Measurements from ENCODE around the gene SETDB1.

- TF ChIP-seq ZNF354C (tag by site-specific recombination; IDR thresholded peaks at IDR 0.05; ENCODE audit: borderline replicate concordance, low read depth) (no peak), CTCF (tag by site-specific recombination; IDR thresholded peaks at IDR 0.05) (no peak), ZNF704 (tag by site-specific recombination; IDR thresholded peaks at IDR 0.05) (no peak), ZBTB20 (tag by site-specific recombination; IDR thresholded peaks at IDR 0.05) (no peak), ZNF664 (tag by site-specific recombination; IDR thresholded peaks at IDR 0.05) (no peak), ZBTB49 (tag by site-specific recombination; IDR thresholded peaks at IDR 0.05; ENCODE audit: low read depth) (no peak), ZNF843 (tag by site-specific recombination; IDR thresholded peaks at IDR 0.05) (no peak), PRDM6 (tag by site-specific recombination; IDR thresholded peaks at IDR 0.05) (no peak)
These were observed 1.5 kb downstream of the SETDB1 start for GRCh38 chr1:150927624-150928023.

Data from HEK293 (cell line).